H9 (cell line): ENCODE data around the gene RRAD. TPM values are rescaled to one million over a fixed set of nuclear protein-coding genes. Genes with fewer than 3 reads are reported as not detected.

Experiments
- DNase-seq: peaks from one replicate; pipeline ENCODE4 v3.0.0-alpha.2; 2017
- H2AFZ ChIP-seq: one replicate; pipeline ENCODE4 v1.6.1; 2013; ENCODE audit warnings: mild to moderate bottlenecking, low read length, control low read depth, moderate library complexity
- H2AK5ac ChIP-seq: 2 replicates; pipeline ENCODE4 v1.6.1; 2013; ENCODE audit warnings: low read length, control low read depth, mixed read lengths; ENCODE audit not compliant: insufficient read length
- H2BK120ac ChIP-seq: one replicate; pipeline ENCODE4 v1.6.1; 2013; ENCODE audit warnings: low read depth, mild to moderate bottlenecking, low read length, control low read depth, inconsistent platforms; ENCODE audit not compliant: poor library complexity, severe bottlenecking
- H2BK12ac ChIP-seq: 2 replicates; pipeline ENCODE4 v1.6.1; 2013; ENCODE audit warnings: low read length, control low read depth, mixed read lengths, low read depth; ENCODE audit not compliant: insufficient read length
- H2BK15ac ChIP-seq: 2 replicates; pipeline ENCODE4 v1.6.1; 2013; ENCODE audit warnings: low read depth, low read length, control low read depth
- H2BK20ac ChIP-seq: one replicate; pipeline ENCODE4 v1.6.1; 2013; ENCODE audit warnings: low read depth, mild to moderate bottlenecking, low read length, control low read depth, inconsistent platforms; ENCODE audit not compliant: poor library complexity, severe bottlenecking
- H2BK5ac ChIP-seq: 2 replicates; pipeline ENCODE4 v1.6.1; 2013; ENCODE audit warnings: low read length, control low read depth, mixed read lengths; ENCODE audit not compliant: insufficient read length
- H3K14ac ChIP-seq: 2 replicates; pipeline ENCODE4 v1.6.1; 2013; ENCODE audit warnings: low read length, control low read depth; ENCODE audit not compliant: insufficient read depth
- H3K18ac ChIP-seq: 2 replicates; pipeline ENCODE4 v1.6.1; 2013; ENCODE audit warnings: low read depth, mild to moderate bottlenecking, mixed read lengths, low read length, control low read depth; ENCODE audit not compliant: insufficient read length
- H3K23ac ChIP-seq: 2 replicates; pipeline ENCODE4 v1.6.1; 2013; ENCODE audit warnings: low read length, control low read depth, mixed read lengths, low read depth; ENCODE audit not compliant: insufficient read length
- H3K23me2 ChIP-seq: 2 replicates; pipeline ENCODE4 v1.6.1; 2013; ENCODE audit warnings: low read depth, mild to moderate bottlenecking, mixed read lengths, low read length, control low read depth; ENCODE audit not compliant: insufficient read length, poor library complexity, severe bottlenecking
- H3K27ac ChIP-seq: 2 replicates; pipeline ENCODE4 v1.5.1; 2013; ENCODE audit warnings: low read length, control low read depth, mixed read lengths, low read depth; ENCODE audit not compliant: insufficient read length
- H3K27me3 ChIP-seq: 2 replicates; pipeline ENCODE4 v1.6.1; 2013; ENCODE audit warnings: low read length, control low read depth, inconsistent platforms; ENCODE audit not compliant: insufficient read depth
- H3K4ac ChIP-seq: 2 replicates; pipeline ENCODE4 v1.6.1; 2013; ENCODE audit warnings: low read depth, mild to moderate bottlenecking, control low read depth, inconsistent platforms, low read length, moderate library complexity
- H3K4me1 ChIP-seq: 2 replicates; pipeline ENCODE4 v1.6.1; 2013; ENCODE audit warnings: low read length, control low read depth, inconsistent platforms; ENCODE audit not compliant: insufficient read depth
- H3K4me2 ChIP-seq: 2 replicates; pipeline ENCODE4 v1.6.1; 2013; ENCODE audit warnings: low read length, control low read depth, mixed read lengths; ENCODE audit not compliant: insufficient read length, insufficient read depth
- H3K56ac ChIP-seq: 2 replicates; pipeline ENCODE4 v1.6.1; 2013; ENCODE audit warnings: low read depth, mild to moderate bottlenecking, mixed read lengths, low read length, control low read depth; ENCODE audit not compliant: insufficient read length
- H3K79me1 ChIP-seq: 2 replicates; pipeline ENCODE4 v1.6.1; 2013; ENCODE audit warnings: low read depth, mild to moderate bottlenecking, moderate library complexity, low read length, control low read depth, inconsistent platforms; ENCODE audit not compliant: insufficient read depth, poor library complexity, severe bottlenecking
- H3K79me2 ChIP-seq: 2 replicates; pipeline ENCODE4 v1.6.1; 2013; ENCODE audit warnings: low read length, control low read depth, inconsistent platforms; ENCODE audit not compliant: insufficient read depth
- H3K9ac ChIP-seq: 2 replicates; pipeline ENCODE4 v1.6.1; 2013; ENCODE audit warnings: low read length, control low read depth, mixed read lengths; ENCODE audit not compliant: insufficient read length; ENCODE audit errors: extremely low read depth
- H3K9me3 ChIP-seq: one replicate; pipeline ENCODE4 v1.6.1; 2013; ENCODE audit warnings: low read depth, low read length, inconsistent platforms; ENCODE audit not compliant: control insufficient read depth
- H3T11ph ChIP-seq: one replicate; pipeline ENCODE4 v1.6.1; 2013; ENCODE audit warnings: mild to moderate bottlenecking, low read length, control low read depth, inconsistent platforms
- H4K20me1 ChIP-seq: one replicate; pipeline ENCODE4 v1.6.1; 2013; ENCODE audit not compliant: control insufficient read depth, insufficient read length, insufficient read depth
- H4K5ac ChIP-seq: 2 replicates; pipeline ENCODE4 v1.6.1; 2013; ENCODE audit warnings: low read depth, mild to moderate bottlenecking, mixed read lengths, low read length, control low read depth; ENCODE audit not compliant: insufficient read length
- H4K8ac ChIP-seq: replicated peaks from 2 replicates; pipeline ENCODE4 v1.6.1; 2013; ENCODE audit warnings: low read length, control low read depth, mixed read lengths, low read depth; ENCODE audit not compliant: insufficient read length
- H4K91ac ChIP-seq: 2 replicates; pipeline ENCODE4 v1.6.1; 2013; ENCODE audit warnings: low read depth, mild to moderate bottlenecking, moderate library complexity, mixed read lengths, low read length, control low read depth; ENCODE audit not compliant: insufficient read length
- H3K27ac Mint-ChIP-seq, 3 experiments: 2 replicates in 2 of 3; 3 replicates in 1 of 3; pipeline ENCODE4 v1.8.0; 2020 to 2021; ENCODE audit warnings: mixed read lengths in 3 of 3, mild to moderate bottlenecking in 1 of 3, moderate library complexity in 1 of 3
- H3K27me3 Mint-ChIP-seq: 2 replicates; pipeline ENCODE4 v1.8.0; 2021; ENCODE audit warnings: low read depth, mild to moderate bottlenecking, moderate library complexity, mixed read lengths
- H3K36me3 Mint-ChIP-seq, 3 experiments: 2 replicates in 2 of 3; 3 replicates in 1 of 3; pipeline ENCODE4 v1.8.0; 2020 to 2021; ENCODE audit warnings: low read depth in 3 of 3, mixed read lengths in 3 of 3; ENCODE audit not compliant: insufficient read depth in 1 of 3
- H3K4me1 Mint-ChIP-seq, 2 experiments: 2 replicates each; pipeline ENCODE4 v1.8.0; 2020; ENCODE audit warnings: mixed read lengths in 2 of 2
- H3K4me3 Mint-ChIP-seq, 2 experiments: 2 replicates in 1 of 2; 3 replicates in 1 of 2; pipeline ENCODE4 v1.8.0; 2020 to 2021; ENCODE audit warnings: mild to moderate bottlenecking in 2 of 2, mixed read lengths in 2 of 2, moderate library complexity in 1 of 2
- H3K9me3 Mint-ChIP-seq, 2 experiments: 2 replicates in 1 of 2; 3 replicates in 1 of 2; pipeline ENCODE4 v1.8.0; 2020; ENCODE audit warnings: mild to moderate bottlenecking in 2 of 2, mixed read lengths in 2 of 2, moderate library complexity in 1 of 2
- WGBS: extraction: QIAGEN DNeasy Blood & Tissue Kit; methylation state at CpG from one replicate; pipeline ENCODE4 v1.1.7; 2013; ENCODE audit warnings: missing lambda C conversion rate, low lambda C conversion rate, mixed read lengths; ENCODE audit not compliant: insufficient read length; ENCODE audit errors: extremely low coverage; 5-methylcytosine and 5-hydroxymethylcytosine counted together
- total RNA-seq: library from RNA; stranded (reverse); gene quantifications from 2 replicates; pipeline ENCODE4 v1.2.1, GENCODE V29; 2021
- TF ChIP-seq, protein P1 (sequence below): fragments of 200-600 bp; sonication (generic); conservative IDR thresholded peaks from 3 replicates; pipeline ENCODE4 v1.8.0; 2021; ENCODE audit warnings: antibody characterized with exemption, mild to moderate bottlenecking

The RRAD gene
- total RNA-seq, 1 experiment from 2014 or later, result 0.72 TPM

GRCh38 chr16:66953462-66954096 lies 28.2 kb upstream of the RRAD start:
- Histone ChIP-seq H4K91ac (no peak overlapping the region), H4K8ac (no peak overlapping the region), H2BK20ac (no peak overlapping the region), H4K5ac (no peak overlapping the region), H3K23me2 (no peaks in the 10 kb centered on the region), H3K23ac (no peak overlapping the region), H2AFZ (no peak overlapping the region), H2BK5ac (no peak overlapping the region), H3T11ph (no peak overlapping the region), H3K79me2 (no peaks in the 10 kb centered on the region), H2AK5ac (no peak overlapping the region), H3K79me1 (no peaks in the 10 kb centered on the region), H2BK12ac (no peak overlapping the region), H3K27me3 (peaks cover 11% of the 10 kb centered on the region; the same call in 1 of the 2 replicates), H3K9me3 (no peaks in the 10 kb centered on the region), H2BK15ac (no peak overlapping the region), H3K18ac (no peak overlapping the region), H3K56ac (no peak overlapping the region), H4K20me1 (no peaks in the 10 kb centered on the region), H3K4ac (no peak overlapping the region), H3K14ac (no peak overlapping the region), H3K27ac (no peak overlapping the region), H3K4me1 (no peaks in the 10 kb centered on the region), H3K4me2 (no peak overlapping the region), H2BK120ac (no peak overlapping the region), H3K9ac (no peak overlapping the region)
- H3K4me3 Mint-ChIP-seq, result no peak overlapping the region
- peaks cover 9% of the 10 kb centered on the region in 2 experiments for H3K4me1 Mint-ChIP-seq
- peaks cover 6 to 8% of the 10 kb centered on the region in 2 experiments; a peak in 3 of 5 replicates for H3K9me3 Mint-ChIP-seq
- no peak overlapping the region for H3K27ac Mint-ChIP-seq
- H3K27me3 Mint-ChIP-seq, result peaks cover 12% of the 10 kb centered on the region
- no CpG with 5 or more reads among the region's 10 CpGs for WGBS
- no peak for DNase-seq
- peaks cover 0 to 8% (median 6%) of the 10 kb centered on the region in 3 experiments; a peak in 4 of 7 replicates for H3K36me3 Mint-ChIP-seq
- TF ChIP-seq, protein P1, sequence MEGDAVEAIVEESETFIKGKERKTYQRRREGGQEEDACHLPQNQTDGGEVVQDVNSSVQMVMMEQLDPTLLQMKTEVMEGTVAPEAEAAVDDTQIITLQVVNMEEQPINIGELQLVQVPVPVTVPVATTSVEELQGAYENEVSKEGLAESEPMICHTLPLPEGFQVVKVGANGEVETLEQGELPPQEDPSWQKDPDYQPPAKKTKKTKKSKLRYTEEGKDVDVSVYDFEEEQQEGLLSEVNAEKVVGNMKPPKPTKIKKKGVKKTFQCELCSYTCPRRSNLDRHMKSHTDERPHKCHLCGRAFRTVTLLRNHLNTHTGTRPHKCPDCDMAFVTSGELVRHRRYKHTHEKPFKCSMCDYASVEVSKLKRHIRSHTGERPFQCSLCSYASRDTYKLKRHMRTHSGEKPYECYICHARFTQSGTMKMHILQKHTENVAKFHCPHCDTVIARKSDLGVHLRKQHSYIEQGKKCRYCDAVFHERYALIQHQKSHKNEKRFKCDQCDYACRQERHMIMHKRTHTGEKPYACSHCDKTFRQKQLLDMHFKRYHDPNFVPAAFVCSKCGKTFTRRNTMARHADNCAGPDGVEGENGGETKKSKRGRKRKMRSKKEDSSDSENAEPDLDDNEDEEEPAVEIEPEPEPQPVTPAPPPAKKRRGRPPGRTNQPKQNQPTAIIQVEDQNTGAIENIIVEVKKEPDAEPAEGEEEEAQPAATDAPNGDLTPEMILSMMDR, result no peak
